Measurements from ENCODE around the gene MYH10.

DNA sequence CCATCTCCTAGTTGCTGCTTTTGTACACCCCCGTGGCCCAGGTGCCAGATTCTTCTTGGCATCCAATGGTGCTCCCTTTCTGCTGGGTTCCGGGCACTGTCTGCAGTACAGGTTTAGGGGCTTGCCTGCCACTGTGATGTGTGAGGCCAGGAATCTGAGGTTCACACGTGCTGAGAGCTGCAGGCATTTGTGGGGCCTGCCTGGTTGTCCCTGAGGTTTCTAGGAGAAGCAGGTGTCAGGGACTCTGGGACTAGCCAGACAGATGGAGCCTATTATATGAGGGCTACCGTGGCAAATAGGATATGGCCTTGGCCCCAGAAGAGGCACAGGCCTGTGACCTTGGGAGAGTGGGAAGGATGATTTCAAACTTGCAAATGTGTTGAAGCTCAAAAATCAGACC lies 165.6 kb downstream of the MYH10 start:
- TF ChIP-seq EZH2 (IDR thresholded peaks at IDR 0.05), result no peak
- TF ChIP-seq POLR2AphosphoS5 (IDR thresholded peaks at IDR 0.05; ENCODE audit: borderline replicate concordance, low read depth, low read length), result no peak
- no peak for TF ChIP-seq FOXP2 (optimal IDR thresholded peaks at IDR 0.05; ENCODE audit: control extremely low read depth, extremely low read length, insufficient read depth)
